K562 (cell line): ENCODE measurements around the gene MBNL2. TPM values are rescaled to one million over a fixed set of nuclear protein-coding genes. Genes with fewer than 3 reads are reported as not detected.

Experiments
- BACH1 ChIP-seq: fragments of 200-800 bp; sonication (Bioruptor generic); IDR thresholded peaks from 2 replicates; pipeline ENCODE4 v1.6.1; 2016; ENCODE audit warnings: missing genetic modification characterization, missing compliant biosample characterization
- BMI1 ChIP-seq: fragments of 150-350 bp; IDR thresholded peaks from 2 replicates; pipeline ENCODE4 v1.6.1; 2014; ENCODE audit warnings: low read length
- DPF2 ChIP-seq: fragments of 450-650 bp; IDR thresholded peaks from 2 replicates; pipeline ENCODE4 v1.6.1; 2016
- ESRRB ChIP-seq: fragments of 250-450 bp; sonication (Bioruptor Pico); IDR thresholded peaks from 2 replicates; pipeline ENCODE4 v1.5.0; 2020; ENCODE audit warnings: mild to moderate bottlenecking, moderate library complexity, borderline replicate concordance
- GTF2A2 ChIP-seq: IDR thresholded peaks from 2 replicates; pipeline ENCODE4 v1.6.1; 2016; ENCODE audit warnings: mild to moderate bottlenecking, missing genetic modification characterization, missing compliant biosample characterization
- HIVEP1 ChIP-seq: fragments of 250-450 bp; sonication (Bioruptor Pico); IDR thresholded peaks from 2 replicates; pipeline ENCODE4 v1.4.0; 2020; ENCODE audit warnings: mild to moderate bottlenecking
- HSF4 ChIP-seq: fragments of 250-450 bp; sonication (Bioruptor Pico); IDR thresholded peaks from 2 replicates; pipeline ENCODE4 v2.1.2; 2022; ENCODE audit warnings: mild to moderate bottlenecking, moderate library complexity, borderline replicate concordance
- KLF13 ChIP-seq: fragments of 450-650 bp; IDR thresholded peaks from 2 replicates; pipeline ENCODE4 v1.6.1; 2016; ENCODE audit warnings: missing genetic modification characterization, low read depth, mild to moderate bottlenecking, missing compliant biosample characterization, moderate library complexity, borderline replicate concordance
- MED1 ChIP-seq: sonication (generic); formaldehyde crosslinking; IDR thresholded peaks from 2 replicates; pipeline ENCODE4 v1.8.1; 2023; ENCODE audit warnings: missing genetic modification reagents, borderline replicate concordance
- PHF8 ChIP-seq: fragments of 200-600 bp; sonication (generic); IDR thresholded peaks from 2 replicates; pipeline ENCODE4 v1.6.1; 2012; ENCODE audit warnings: mixed run types, mild to moderate bottlenecking, inconsistent platforms, low read length, moderate library complexity, borderline replicate concordance
- PML ChIP-seq: IDR thresholded peaks from 2 replicates; pipeline ENCODE4 v1.6.1; 2012; ENCODE audit warnings: low read length, inconsistent platforms
- PRMT5 ChIP-seq: sonication (generic); formaldehyde crosslinking; IDR thresholded peaks from 2 replicates; pipeline ENCODE4 v1.5.0; 2020; ENCODE audit warnings: missing genetic modification reagents
- SETDB1 ChIP-seq: IDR thresholded peaks from one replicate; pipeline ENCODE4 v1.6.1; 2012; ENCODE audit warnings: low read length, control low read depth, inconsistent platforms
- ZFPM2 ChIP-seq: fragments of 250-450 bp; sonication (Bioruptor Pico); IDR thresholded peaks from 2 replicates; pipeline ENCODE4 v1.5.1; 2022; ENCODE audit warnings: mild to moderate bottlenecking
- ZNF165 ChIP-seq: fragments of 250-450 bp; sonication (Bioruptor Pico); IDR thresholded peaks from 2 replicates; pipeline ENCODE4 v1.4.0; 2020; ENCODE audit warnings: borderline replicate concordance
- polyA plus RNA-seq, 8 experiments: library from polyadenylated mRNA; depleted of rRNA in 4 of 8; stranded (reverse) in 5 of 8; unstranded in 3 of 8; fragments of >200 nt; fragmentation: Nextera tagmentation in 2 of 8; fragmentation: Illumina TruSeq in 1 of 8; extraction: Ambion mirVana in 2 of 8; extraction: Trizol in 1 of 8; gene quantifications; 2 replicates each; pipeline versions ENCODE4 v1.2.1 to v1.2.3, GENCODE V29; 2011 to 2014; ENCODE audit warnings: inconsistent platforms in 1 of 8, missing spikeins in 1 of 8
- total RNA-seq, 7 experiments: library from RNA; depleted of rRNA in 6 of 7; stranded (reverse); fragments of >200 nt in 6 of 7; fragmentation: Illumina TruSeq in 2 of 7; extraction: Trizol in 2 of 7; gene quantifications; 2 replicates each; pipeline versions ENCODE4 v1.2.1 to v1.2.3, GENCODE V29; 2011 to 2021; ENCODE audit warnings: low replicate concordance in 1 of 7
- TF ChIP-seq, protein P1 (sequence below): fragments of 450-650 bp; formaldehyde crosslinking; IDR thresholded peaks from 2 replicates; pipeline ENCODE4 v1.4.0; 2020; ENCODE audit warnings: mild to moderate bottlenecking, mixed read lengths
- TF ChIP-seq, protein P2 (sequence below): fragments of 250-450 bp; sonication (Bioruptor Pico); IDR thresholded peaks from 2 replicates; pipeline ENCODE4 v1.4.0; 2020
- TF ChIP-seq, protein P3 (sequence below): fragments of 250-450 bp; sonication (Bioruptor Pico); IDR thresholded peaks from 2 replicates; pipeline ENCODE4 v1.8.0; 2022; ENCODE audit warnings: inconsistent platforms, mild to moderate bottlenecking, moderate library complexity, borderline replicate concordance
- TF ChIP-seq, protein P4 (sequence below): sonication (generic); formaldehyde crosslinking; IDR thresholded peaks from 2 replicates; pipeline ENCODE4 v1.8.0; 2023; ENCODE audit warnings: mild to moderate bottlenecking, missing genetic modification reagents

MBNL2 gene
- total and polyA plus RNA-seq, 9 of the 15 experiments (the other 6 are each of a cell fraction or from before 2014, with no cell fraction given), result 7.0 to 24.8 (median 13.8) TPM

DNA sequence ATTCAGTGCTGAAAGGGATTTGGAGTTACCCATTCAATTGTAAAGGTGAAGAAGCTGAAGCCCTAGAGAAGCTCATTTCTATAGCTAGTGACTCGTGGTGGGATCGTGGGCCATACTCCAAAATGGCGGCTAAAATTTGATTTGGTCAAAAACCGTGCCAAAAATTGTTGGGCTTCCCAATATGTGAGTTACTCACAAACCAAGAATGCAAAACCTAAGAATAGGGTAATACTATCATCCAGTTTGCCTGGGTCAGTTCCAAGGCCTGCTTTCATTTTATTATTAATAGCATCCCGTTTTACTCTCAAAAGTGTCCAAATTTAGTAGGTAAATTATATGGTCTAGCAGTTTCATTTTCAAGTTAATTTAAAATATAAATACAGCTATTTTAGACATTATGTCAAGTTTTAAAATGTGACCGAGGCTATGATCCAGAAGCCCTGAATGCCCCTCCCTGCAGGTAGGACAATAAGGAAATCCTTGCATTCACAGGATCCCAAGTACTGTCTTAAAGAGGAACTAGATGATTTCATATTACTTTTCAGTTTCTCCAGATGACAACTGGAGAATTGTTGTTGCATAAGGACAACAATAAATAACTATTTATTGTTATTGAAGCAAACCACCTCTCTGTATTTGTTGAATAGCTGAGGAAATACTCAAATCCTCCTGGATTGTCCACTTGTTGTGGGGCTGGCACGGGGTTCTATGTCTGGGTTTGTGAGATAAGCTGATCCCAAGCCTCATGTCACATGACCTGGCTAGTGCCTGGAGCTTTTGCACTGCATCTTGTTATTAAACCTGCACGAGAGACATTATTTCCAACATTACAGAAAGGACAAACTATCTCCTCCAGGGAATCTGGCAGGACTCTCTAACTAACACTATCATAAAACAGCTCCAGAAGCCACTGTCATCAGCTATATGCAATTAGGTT lies 200.3 kb downstream of the MBNL2 start (continued):
- TF ChIP-seq, protein P1, sequence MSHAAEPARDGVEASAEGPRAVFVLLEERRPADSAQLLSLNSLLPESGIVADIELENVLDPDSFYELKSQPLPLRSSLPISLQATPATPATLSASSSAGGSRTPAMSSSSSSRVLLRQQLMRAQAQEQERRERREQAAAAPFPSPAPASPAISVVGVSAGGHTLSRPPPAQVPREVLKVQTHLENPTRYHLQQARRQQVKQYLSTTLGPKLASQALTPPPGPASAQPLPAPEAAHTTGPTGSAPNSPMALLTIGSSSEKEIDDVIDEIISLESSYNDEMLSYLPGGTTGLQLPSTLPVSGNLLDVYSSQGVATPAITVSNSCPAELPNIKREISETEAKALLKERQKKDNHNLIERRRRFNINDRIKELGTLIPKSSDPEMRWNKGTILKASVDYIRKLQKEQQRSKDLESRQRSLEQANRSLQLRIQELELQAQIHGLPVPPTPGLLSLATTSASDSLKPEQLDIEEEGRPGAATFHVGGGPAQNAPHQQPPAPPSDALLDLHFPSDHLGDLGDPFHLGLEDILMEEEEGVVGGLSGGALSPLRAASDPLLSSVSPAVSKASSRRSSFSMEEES (CRISPR knock-in tag), result peak; percentile 95
- TF ChIP-seq, protein P2, sequence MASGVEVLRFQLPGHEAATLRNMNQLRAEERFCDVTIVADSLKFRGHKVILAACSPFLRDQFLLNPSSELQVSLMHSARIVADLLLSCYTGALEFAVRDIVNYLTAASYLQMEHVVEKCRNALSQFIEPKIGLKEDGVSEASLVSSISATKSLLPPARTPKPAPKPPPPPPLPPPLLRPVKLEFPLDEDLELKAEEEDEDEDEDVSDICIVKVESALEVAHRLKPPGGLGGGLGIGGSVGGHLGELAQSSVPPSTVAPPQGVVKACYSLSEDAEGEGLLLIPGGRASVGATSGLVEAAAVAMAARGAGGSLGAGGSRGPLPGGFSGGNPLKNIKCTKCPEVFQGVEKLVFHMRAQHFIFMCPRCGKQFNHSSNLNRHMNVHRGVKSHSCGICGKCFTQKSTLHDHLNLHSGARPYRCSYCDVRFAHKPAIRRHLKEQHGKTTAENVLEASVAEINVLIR, result no peak
- TF ChIP-seq, protein P3, sequence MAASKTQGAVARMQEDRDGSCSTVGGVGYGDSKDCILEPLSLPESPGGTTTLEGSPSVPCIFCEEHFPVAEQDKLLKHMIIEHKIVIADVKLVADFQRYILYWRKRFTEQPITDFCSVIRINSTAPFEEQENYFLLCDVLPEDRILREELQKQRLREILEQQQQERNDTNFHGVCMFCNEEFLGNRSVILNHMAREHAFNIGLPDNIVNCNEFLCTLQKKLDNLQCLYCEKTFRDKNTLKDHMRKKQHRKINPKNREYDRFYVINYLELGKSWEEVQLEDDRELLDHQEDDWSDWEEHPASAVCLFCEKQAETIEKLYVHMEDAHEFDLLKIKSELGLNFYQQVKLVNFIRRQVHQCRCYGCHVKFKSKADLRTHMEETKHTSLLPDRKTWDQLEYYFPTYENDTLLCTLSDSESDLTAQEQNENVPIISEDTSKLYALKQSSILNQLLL (CRISPR knock-in tag), result no peak
- TF ChIP-seq BACH1 (tag) (no peak), HSF4 (CRISPR knock-in tag) (no peak), GTF2A2 (no peak), MED1 (no peak), ZFPM2 (CRISPR knock-in tag) (no peak), PHF8 (no peak), ZNF165 (no peak), BMI1 (no peak), HIVEP1 (CRISPR knock-in tag) (no peak), PRMT5 (CRISPR knock-in tag) (no peak), KLF13 (tag) (no peak), DPF2 (peak; percentile 27; the same call in 1 of the 2 replicates), ESRRB (CRISPR knock-in tag) (no peak), SETDB1 (no peak), PML (no peak)
- TF ChIP-seq, protein P4, sequence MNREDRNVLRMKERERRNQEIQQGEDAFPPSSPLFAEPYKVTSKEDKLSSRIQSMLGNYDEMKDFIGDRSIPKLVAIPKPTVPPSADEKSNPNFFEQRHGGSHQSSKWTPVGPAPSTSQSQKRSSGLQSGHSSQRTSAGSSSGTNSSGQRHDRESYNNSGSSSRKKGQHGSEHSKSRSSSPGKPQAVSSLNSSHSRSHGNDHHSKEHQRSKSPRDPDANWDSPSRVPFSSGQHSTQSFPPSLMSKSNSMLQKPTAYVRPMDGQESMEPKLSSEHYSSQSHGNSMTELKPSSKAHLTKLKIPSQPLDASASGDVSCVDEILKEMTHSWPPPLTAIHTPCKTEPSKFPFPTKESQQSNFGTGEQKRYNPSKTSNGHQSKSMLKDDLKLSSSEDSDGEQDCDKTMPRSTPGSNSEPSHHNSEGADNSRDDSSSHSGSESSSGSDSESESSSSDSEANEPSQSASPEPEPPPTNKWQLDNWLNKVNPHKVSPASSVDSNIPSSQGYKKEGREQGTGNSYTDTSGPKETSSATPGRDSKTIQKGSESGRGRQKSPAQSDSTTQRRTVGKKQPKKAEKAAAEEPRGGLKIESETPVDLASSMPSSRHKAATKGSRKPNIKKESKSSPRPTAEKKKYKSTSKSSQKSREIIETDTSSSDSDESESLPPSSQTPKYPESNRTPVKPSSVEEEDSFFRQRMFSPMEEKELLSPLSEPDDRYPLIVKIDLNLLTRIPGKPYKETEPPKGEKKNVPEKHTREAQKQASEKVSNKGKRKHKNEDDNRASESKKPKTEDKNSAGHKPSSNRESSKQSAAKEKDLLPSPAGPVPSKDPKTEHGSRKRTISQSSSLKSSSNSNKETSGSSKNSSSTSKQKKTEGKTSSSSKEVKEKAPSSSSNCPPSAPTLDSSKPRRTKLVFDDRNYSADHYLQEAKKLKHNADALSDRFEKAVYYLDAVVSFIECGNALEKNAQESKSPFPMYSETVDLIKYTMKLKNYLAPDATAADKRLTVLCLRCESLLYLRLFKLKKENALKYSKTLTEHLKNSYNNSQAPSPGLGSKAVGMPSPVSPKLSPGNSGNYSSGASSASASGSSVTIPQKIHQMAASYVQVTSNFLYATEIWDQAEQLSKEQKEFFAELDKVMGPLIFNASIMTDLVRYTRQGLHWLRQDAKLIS (CRISPR knock-in tag), result no peak
